ENCODE measurements around the gene TUBB2B. TPM values are rescaled to one million over a fixed set of nuclear protein-coding genes. Genes with fewer than 3 reads are reported as not detected.

TUBB2B gene
- total RNA-seq, 1 experiment from 2014 or later, result 0.86 TPM

GRCh38 chr6:3263096-3263495, 35.6 kb upstream of the TUBB2B start:
- intact Hi-C loops (cut with micrococcal nuclease), result no loop called here
- no peak for DNase-seq (ENCODE audit: low read depth, low spot score)
- Histone ChIP-seq H3K4me3 (replicated peaks in 1 of 2; ENCODE audit: low read depth in 1 of 2, low read length in 2 of 2) (no peak overlapping the region), H3K4me1 (ENCODE audit: control insufficient read depth in 1 of 2, insufficient read depth in 2 of 2, low read length in 2 of 2) (peaks cover 9 to 17% of the 10 kb centered on the region in 2 experiments; a peak in 3 of 4 replicates), H4K20me1 (ENCODE audit: insufficient read depth) (no peaks in the 10 kb centered on the region), H3K4me2 (ENCODE audit: low read length) (no peak overlapping the region), H3K27ac (ENCODE audit: low read depth, low read length) (no peak overlapping the region), H3K79me2 (ENCODE audit: insufficient read depth, low read length) (peaks cover 84% of the 10 kb centered on the region), H3K9ac (ENCODE audit: low read length) (no peak overlapping the region), H2AFZ (ENCODE audit: low read depth, low read length, poor library complexity, severe bottlenecking) (no peak overlapping the region), H3K27me3 (ENCODE audit: insufficient read depth, low read length) (no peaks in the 10 kb centered on the region), H3K9me3 (ENCODE audit: control insufficient read depth in 1 of 2, insufficient read depth in 1 of 2, low read depth in 1 of 2, low read length in 2 of 2) (no peaks in the 10 kb centered on the region), H3K9me2 (ENCODE audit: insufficient read depth) (no peaks in the 10 kb centered on the region), H3K36me3 (ENCODE audit: control insufficient read depth in 1 of 2, insufficient read depth in 2 of 2, low read length in 2 of 2) (peaks cover 13 to 26% of the 10 kb centered on the region in 2 experiments; a peak in 3 of 4 replicates)
- no TSS peak for BruUV-seq (replicated peaks)
- POLR2A ChIA-PET, result no interaction called here
- ATAC-seq, result no peak
- RAD21 ChIA-PET (ENCODE audit: low non-redundant PET in 1 of 2, low total read pairs in 2 of 2, uncharacterized antibody in 2 of 2, unreplicated experiment in 2 of 2), result no interaction called here
- CTCF ChIA-PET, result interaction anchor here (1.8 kb wide), 1 partner anchor 11 kb away, joined by 3 read pairs; no protein-coding TSS in a partner anchor
- TF ChIP-seq POLR2AphosphoS5 (IDR thresholded peaks at IDR 0.05; ENCODE audit: low read depth, low read length), result no peak
- TF ChIP-seq POLR2A (IDR thresholded peaks at IDR 0.05; ENCODE audit: borderline replicate concordance, extremely low read depth, insufficient read depth, insufficient read length), result no peak
- TF ChIP-seq ATF3 (IDR thresholded peaks at IDR 0.05), result no peak
- TF ChIP-seq SP1 (IDR thresholded peaks at IDR 0.05; ENCODE audit: low read depth), result no peak
- no peak for TF ChIP-seq RAD21 (IDR thresholded peaks at IDR 0.05; ENCODE audit: low read depth)
- no peak for TF ChIP-seq SIN3A (IDR thresholded peaks at IDR 0.05; ENCODE audit: low read depth)
- TF ChIP-seq ELF1 (IDR thresholded peaks at IDR 0.05; ENCODE audit: borderline replicate concordance, low read depth), result no peak
- TF ChIP-seq TCF7L2 (IDR thresholded peaks at IDR 0.05; ENCODE audit: borderline replicate concordance, extremely low read depth, insufficient read depth, insufficient read length), result no peak
- TF ChIP-seq YY1 (IDR thresholded peaks at IDR 0.05; ENCODE audit: extremely low read depth, insufficient replicate concordance, low read depth, low read length), result no peak
- TF ChIP-seq CEBPB (IDR thresholded peaks at IDR 0.05; ENCODE audit: low read depth), result no peak
- no peak for TF ChIP-seq CBX3 (IDR thresholded peaks at IDR 0.05; ENCODE audit: low read depth)
- no peak for TF ChIP-seq FOSL1 (IDR thresholded peaks at IDR 0.05; ENCODE audit: low read depth)
- TF ChIP-seq SRF (IDR thresholded peaks at IDR 0.05; ENCODE audit: low read depth), result no peak
- no peak for TF ChIP-seq EZH2phosphoT487 (IDR thresholded peaks at IDR 0.05; ENCODE audit: borderline replicate concordance)
- no peak for TF ChIP-seq JUND (IDR thresholded peaks at IDR 0.05)
- no peak for TF ChIP-seq REST (IDR thresholded peaks at IDR 0.05; ENCODE audit: low read depth)
- TF ChIP-seq ZNF274 (IDR thresholded peaks at IDR 0.05; ENCODE audit: low read depth, low read length), result no peak

Measured in HCT116 (cell line).